Breast epithelium (tissue), 3 donors: ENCODE results near the gene CACNA1A.

Experiments used
- POLR2A ChIP-seq: fragments of 450-650 bp; IDR thresholded peaks from one replicate; pipeline ENCODE4 v1.6.1; 2016; ENCODE audit warnings: antibody characterized with exemption, mild to moderate bottlenecking, moderate library complexity
- POLR2AphosphoS5 ChIP-seq, 3 donors: sonication (generic); formaldehyde crosslinking; IDR thresholded peaks; one replicate each; pipeline ENCODE4 v1.6.1; 2017; ENCODE audit warnings: antibody characterized with exemption in 3 of 3
- TF ChIP-seq, protein P1 (sequence below), 3 donors: fragments of 450-650 bp; IDR thresholded peaks; one replicate each; pipeline ENCODE4 v1.5.1; 2016 to 2017; ENCODE audit warnings: antibody characterized with exemption in 3 of 3, mild to moderate bottlenecking in 3 of 3, moderate library complexity in 3 of 3

- TF ChIP-seq, protein P1, sequence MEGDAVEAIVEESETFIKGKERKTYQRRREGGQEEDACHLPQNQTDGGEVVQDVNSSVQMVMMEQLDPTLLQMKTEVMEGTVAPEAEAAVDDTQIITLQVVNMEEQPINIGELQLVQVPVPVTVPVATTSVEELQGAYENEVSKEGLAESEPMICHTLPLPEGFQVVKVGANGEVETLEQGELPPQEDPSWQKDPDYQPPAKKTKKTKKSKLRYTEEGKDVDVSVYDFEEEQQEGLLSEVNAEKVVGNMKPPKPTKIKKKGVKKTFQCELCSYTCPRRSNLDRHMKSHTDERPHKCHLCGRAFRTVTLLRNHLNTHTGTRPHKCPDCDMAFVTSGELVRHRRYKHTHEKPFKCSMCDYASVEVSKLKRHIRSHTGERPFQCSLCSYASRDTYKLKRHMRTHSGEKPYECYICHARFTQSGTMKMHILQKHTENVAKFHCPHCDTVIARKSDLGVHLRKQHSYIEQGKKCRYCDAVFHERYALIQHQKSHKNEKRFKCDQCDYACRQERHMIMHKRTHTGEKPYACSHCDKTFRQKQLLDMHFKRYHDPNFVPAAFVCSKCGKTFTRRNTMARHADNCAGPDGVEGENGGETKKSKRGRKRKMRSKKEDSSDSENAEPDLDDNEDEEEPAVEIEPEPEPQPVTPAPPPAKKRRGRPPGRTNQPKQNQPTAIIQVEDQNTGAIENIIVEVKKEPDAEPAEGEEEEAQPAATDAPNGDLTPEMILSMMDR (IDR thresholded peaks at IDR 0.05), result no peak
- TF ChIP-seq POLR2A (no peak), POLR2AphosphoS5 (IDR thresholded peaks at IDR 0.05) (no peak)
Measured at GRCh38 chr19:13214036-13214730, 292.1 kb downstream of the CACNA1A start.
